BE2C (cell line): ENCODE data around the gene PGLYRP1.

ENCODE experiments used
- DNase-seq: peaks from one replicate; pipeline ENCODE4 v3.0.0-alpha.2; 2020
- H3K27me3 ChIP-seq: fragments of 250-450 bp; sonication (Bioruptor Pico); 2 replicates; pipeline ENCODE4 v1.5.1; 2020; ENCODE audit warnings: mild to moderate bottlenecking
- H3K36me3 ChIP-seq: fragments of 250-450 bp; sonication (Bioruptor Pico); 2 replicates; pipeline ENCODE4 v1.5.1; 2020; ENCODE audit warnings: mild to moderate bottlenecking
- H3K4me1 ChIP-seq: fragments of 250-450 bp; sonication (Bioruptor Pico); 2 replicates; pipeline ENCODE4 v1.5.1; 2020
- H3K4me3 ChIP-seq: 2 replicates; pipeline ENCODE4 v1.5.1; 2011; ENCODE audit warnings: low read depth, low read length
- H3K9me3 ChIP-seq: fragments of 250-450 bp; sonication (Bioruptor Pico); 2 replicates; pipeline ENCODE4 v1.5.1; 2020
- TF ChIP-seq, protein P1 (sequence below): IDR thresholded peaks from 2 replicates; pipeline ENCODE4 v1.5.1; 2012; ENCODE audit warnings: mild to moderate bottlenecking, low read depth, low read length

Gene PGLYRP1

DNA sequence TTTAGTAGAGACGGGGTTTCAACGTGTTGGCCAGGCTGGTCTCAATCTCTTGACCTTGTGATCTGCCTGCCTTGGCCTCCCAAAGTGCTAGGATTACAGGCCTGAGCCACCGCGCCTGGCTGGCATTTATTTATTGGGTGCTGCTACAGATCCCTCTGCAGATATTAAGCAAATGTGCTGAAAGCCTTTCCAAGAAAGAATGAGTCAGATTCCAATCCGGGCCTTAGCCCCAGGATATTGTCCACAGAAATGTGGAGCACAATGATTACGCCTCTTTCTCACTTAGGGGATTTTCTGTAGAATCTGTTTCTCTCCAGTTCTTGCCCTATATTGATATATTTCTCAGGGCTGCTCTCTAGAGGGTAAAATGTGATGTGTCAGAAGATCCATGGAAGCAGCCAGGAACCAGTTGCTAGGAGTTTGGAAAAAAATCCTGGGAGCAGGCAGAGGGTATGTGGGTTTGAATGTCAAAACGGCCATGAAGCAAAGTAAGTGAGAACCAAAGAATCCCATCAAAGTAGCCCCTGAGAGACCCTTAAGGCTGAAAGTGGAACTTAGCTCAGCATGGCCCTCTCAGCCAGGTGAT is 42.7 kb upstream of the PGLYRP1 start:
- H3K27me3 ChIP-seq, result peaks cover 65% of the 10 kb centered on the region
- no peak for DNase-seq
- H3K9me3 ChIP-seq, result no peaks in the 10 kb centered on the region

DNA sequence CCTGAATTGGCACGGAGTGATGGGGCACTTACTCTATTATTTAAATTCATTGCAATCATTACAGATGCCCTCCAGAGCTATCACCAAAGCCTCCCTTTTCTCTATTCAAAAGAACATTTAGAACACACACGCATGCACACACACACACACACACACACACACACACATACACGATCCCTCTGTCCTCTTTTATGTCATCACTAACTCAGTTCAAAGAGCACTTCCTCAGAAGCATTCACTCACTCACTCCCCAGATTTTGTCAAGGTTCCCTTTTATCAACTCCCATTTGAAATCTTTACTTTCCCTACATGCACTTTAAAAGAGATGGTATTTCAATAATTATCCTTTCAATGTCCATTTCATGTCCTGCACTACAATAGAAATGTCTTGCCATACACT is 40.3 kb upstream of the PGLYRP1 start:
- no peaks in the 10 kb centered on the region for H3K36me3 ChIP-seq
- TF ChIP-seq, protein P1, sequence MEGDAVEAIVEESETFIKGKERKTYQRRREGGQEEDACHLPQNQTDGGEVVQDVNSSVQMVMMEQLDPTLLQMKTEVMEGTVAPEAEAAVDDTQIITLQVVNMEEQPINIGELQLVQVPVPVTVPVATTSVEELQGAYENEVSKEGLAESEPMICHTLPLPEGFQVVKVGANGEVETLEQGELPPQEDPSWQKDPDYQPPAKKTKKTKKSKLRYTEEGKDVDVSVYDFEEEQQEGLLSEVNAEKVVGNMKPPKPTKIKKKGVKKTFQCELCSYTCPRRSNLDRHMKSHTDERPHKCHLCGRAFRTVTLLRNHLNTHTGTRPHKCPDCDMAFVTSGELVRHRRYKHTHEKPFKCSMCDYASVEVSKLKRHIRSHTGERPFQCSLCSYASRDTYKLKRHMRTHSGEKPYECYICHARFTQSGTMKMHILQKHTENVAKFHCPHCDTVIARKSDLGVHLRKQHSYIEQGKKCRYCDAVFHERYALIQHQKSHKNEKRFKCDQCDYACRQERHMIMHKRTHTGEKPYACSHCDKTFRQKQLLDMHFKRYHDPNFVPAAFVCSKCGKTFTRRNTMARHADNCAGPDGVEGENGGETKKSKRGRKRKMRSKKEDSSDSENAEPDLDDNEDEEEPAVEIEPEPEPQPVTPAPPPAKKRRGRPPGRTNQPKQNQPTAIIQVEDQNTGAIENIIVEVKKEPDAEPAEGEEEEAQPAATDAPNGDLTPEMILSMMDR, result no peak
- peaks cover 66% of the 10 kb centered on the region for H3K27me3 ChIP-seq

More for the DNA sequence above, 42.7 kb upstream of the PGLYRP1 start:
- H3K36me3 ChIP-seq, result no peaks in the 10 kb centered on the region
- TF ChIP-seq, protein P1, result no peak
- H3K4me1 ChIP-seq, result no peaks in the 10 kb centered on the region
- H3K4me3 ChIP-seq, result no peak overlapping the region

DNA sequence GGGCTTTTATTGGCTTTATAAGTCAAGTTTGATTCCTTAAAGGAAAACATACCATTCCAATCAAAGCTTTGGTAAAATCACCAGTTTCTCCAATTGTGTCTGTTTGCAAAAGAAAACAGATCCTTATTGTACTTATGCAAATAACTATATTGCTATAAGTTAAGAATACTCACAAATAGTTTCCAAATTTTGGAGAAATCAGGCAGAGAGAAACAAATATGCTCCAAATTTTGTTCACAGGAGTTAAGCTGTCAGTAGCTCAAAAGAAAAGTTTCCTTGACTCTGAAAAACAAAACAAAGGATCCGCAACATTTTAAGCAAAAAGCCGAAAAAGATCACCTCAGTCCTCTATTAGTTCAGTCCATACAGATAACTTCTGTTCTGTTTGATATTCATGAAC is 37.2 kb upstream of the PGLYRP1 start:
- no peaks in the 10 kb centered on the region for H3K4me1 ChIP-seq
- H3K27me3 ChIP-seq, result peaks cover 43% of the 10 kb centered on the region
- TF ChIP-seq, protein P1, result no peak
- H3K4me3 ChIP-seq, result no peak overlapping the region
- H3K9me3 ChIP-seq, result no peaks in the 10 kb centered on the region
- no peaks in the 10 kb centered on the region for H3K36me3 ChIP-seq
- DNase-seq, result no peak

More for the DNA sequence above, 40.3 kb upstream of the PGLYRP1 start:
- DNase-seq, result no peak
- H3K4me3 ChIP-seq, result no peak overlapping the region
- no peaks in the 10 kb centered on the region for H3K9me3 ChIP-seq
- H3K4me1 ChIP-seq, result no peaks in the 10 kb centered on the region

DNA sequence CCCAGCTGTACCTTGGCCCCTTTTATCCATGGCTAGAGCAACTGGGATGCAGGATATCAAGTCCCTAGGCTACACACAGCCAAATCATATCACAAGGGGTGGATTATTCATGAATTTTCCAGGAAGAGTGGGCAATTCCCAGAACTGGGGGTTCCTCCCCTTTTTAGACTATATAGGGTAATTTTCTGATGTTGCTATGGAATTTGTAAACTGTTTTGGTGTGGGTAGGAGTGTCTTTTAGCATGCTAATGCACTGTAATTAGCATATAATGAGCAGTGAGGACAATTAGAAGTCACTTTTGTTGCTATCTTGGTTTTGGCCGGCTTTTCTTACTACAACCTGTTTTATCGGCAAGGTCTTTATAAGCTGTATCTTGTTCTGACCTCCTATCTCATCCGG is 35.9 kb upstream of the PGLYRP1 start:
- peaks cover 43% of the 10 kb centered on the region for H3K27me3 ChIP-seq
- TF ChIP-seq, protein P1, result no peak
- H3K36me3 ChIP-seq, result no peaks in the 10 kb centered on the region
- H3K4me3 ChIP-seq, result no peak overlapping the region
- no peaks in the 10 kb centered on the region for H3K4me1 ChIP-seq
- H3K9me3 ChIP-seq, result no peaks in the 10 kb centered on the region
- DNase-seq, result no peak

DNA sequence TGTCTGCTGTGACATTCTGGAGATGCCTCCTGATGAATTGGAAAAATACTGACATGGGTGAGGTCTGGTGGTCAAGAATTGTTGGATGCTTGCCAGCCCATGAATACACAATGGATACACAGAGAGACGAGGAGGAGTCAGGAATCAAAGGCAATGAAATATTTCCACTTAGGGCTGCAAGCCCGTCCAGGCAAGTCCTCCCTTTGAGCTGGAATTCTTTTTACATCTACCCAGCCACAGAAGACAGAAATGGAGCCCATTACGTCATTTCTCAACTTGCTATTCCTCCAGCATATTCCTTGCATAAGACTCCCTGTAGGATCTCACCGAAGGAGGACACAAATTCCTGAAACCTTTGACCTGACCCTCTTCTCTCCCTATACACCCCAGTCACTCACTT is 33.7 kb upstream of the PGLYRP1 start:
- DNase-seq, result no peak

DNA sequence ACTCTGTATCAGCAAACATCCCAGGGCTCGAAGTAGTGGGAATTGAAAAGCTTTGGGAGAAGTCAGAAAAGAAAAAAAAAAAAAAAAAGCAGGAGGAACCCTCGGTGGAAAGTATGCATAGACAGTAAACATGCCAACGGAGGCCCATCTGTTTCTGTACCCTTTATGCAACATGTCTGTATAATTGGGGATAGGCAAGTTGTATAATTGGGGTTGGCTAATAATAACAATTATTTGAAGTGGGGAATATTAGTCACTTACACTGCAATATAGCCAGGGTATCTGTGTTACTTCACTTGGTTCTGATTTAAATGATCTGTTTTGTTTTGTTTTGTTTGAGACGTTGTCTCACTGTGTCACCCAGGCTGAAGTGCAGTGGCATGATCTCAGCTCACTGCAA is 30.0 kb upstream of the PGLYRP1 start:
- no peak for DNase-seq
- H3K4me3 ChIP-seq, result no peak overlapping the region
- no peaks in the 10 kb centered on the region for H3K9me3 ChIP-seq
- H3K27me3 ChIP-seq, result peaks cover 38% of the 10 kb centered on the region
- no peaks in the 10 kb centered on the region for H3K4me1 ChIP-seq
- H3K36me3 ChIP-seq, result no peaks in the 10 kb centered on the region
- TF ChIP-seq, protein P1, result no peak

More for the DNA sequence above, 33.7 kb upstream of the PGLYRP1 start:
- Histone ChIP-seq H3K4me1 (no peaks in the 10 kb centered on the region), H3K4me3 (no peak overlapping the region), H3K36me3 (no peaks in the 10 kb centered on the region), H3K27me3 (peaks cover 36% of the 10 kb centered on the region), H3K9me3 (no peaks in the 10 kb centered on the region)
- TF ChIP-seq, protein P1, result no peak
